GM12874 (cell line): Measurements from ENCODE around the gene OPA3.

Source experiments
- TF ChIP-seq, protein P1 (sequence below): IDR thresholded peaks from 2 replicates; pipeline ENCODE4 v1.5.1; 2011; ENCODE audit warnings: low read depth, mild to moderate bottlenecking, control low read depth, low read length, moderate library complexity; ENCODE audit not compliant: insufficient read depth

OPA3 gene

GRCh38 chr19:45584332-45585157 lies at the start of gene OPA3:
TSS of gene OPA3 (minus strand) at chr19:45584802. CDS start at chr19:45584764, 38 bp downstream.
- TF ChIP-seq, protein P1, sequence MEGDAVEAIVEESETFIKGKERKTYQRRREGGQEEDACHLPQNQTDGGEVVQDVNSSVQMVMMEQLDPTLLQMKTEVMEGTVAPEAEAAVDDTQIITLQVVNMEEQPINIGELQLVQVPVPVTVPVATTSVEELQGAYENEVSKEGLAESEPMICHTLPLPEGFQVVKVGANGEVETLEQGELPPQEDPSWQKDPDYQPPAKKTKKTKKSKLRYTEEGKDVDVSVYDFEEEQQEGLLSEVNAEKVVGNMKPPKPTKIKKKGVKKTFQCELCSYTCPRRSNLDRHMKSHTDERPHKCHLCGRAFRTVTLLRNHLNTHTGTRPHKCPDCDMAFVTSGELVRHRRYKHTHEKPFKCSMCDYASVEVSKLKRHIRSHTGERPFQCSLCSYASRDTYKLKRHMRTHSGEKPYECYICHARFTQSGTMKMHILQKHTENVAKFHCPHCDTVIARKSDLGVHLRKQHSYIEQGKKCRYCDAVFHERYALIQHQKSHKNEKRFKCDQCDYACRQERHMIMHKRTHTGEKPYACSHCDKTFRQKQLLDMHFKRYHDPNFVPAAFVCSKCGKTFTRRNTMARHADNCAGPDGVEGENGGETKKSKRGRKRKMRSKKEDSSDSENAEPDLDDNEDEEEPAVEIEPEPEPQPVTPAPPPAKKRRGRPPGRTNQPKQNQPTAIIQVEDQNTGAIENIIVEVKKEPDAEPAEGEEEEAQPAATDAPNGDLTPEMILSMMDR = no peak

DNA sequence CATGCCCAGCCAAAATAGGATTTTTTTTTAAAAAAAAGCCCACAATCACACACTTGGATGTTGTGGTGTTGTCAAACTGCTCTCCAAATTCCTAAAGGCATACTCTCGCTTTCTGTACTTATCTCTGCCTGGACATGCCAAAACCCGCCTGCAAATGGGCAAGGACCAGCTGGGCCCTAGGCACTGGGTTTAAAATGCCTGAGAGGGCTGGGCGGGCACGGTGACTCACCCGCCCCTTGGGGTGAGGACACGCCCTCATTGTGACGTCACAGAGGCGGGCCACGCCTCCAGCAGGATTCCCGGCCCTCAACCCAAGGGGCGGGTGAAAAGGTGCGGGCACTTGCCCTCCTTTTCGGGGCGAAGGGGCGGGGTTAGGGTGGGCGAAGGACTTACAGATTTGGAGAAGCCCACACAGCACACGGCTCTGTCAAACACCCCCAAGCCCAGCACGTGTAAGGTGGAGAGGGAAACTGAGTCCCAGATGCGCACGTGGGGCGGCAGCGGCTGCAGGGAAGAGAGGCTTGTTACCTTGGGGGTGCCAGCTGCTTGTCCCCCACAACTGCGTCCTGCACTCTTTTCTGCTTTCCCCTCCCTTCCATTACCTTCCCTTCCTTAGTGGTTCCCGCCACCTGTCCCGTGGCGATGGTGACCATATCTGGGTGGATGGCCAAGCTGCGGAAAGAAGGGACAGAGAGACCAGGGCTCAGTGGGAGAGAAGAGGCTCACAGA lies 48.0 kb upstream of the OPA3 start:
- TF ChIP-seq, protein P1 = no peak

DNA sequence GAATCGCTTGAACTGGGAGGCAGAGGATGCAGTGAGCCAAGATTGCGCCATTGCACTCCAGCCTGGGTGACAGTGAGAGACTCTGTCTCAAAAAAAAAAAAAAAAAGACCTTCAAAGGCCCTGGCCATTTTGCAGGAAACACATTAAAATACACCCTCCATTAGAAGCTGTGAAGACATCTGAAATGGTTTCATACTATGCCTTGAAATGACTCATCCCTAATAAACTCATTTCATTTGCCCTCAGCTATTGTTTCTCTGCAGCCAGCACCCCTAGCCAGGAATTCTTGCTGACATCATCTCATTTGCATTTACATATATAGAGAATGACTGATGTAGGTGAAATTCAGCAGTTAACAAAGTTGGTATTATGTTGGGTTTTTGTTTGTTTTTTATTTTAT lies 45.9 kb upstream of the OPA3 start:
- TF ChIP-seq, protein P1 = no peak

DNA sequence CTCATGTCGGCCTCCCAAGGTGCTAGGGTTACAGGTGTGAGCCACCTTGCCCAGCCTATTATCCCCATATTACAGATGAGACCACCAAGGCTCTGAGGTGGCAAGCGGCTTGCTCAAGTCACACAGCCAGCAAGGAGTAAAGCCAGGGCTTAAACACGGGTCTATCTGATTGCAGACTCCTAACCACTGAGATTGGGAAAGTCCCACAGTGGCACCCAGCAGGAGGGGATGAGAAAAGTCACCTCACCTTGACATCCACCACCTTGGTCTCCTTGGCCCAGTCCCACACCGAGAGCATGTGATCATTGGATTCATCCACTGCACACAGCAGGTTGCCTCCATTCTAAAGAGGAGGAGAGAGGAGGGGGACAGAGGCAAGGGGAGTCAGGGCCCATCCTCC lies 45.1 kb upstream of the OPA3 start:
- TF ChIP-seq, protein P1 = no peak

GRCh38 chr19:45623984-45624383 lies 39.4 kb upstream of the OPA3 start:
- TF ChIP-seq, protein P1 = no peak

DNA sequence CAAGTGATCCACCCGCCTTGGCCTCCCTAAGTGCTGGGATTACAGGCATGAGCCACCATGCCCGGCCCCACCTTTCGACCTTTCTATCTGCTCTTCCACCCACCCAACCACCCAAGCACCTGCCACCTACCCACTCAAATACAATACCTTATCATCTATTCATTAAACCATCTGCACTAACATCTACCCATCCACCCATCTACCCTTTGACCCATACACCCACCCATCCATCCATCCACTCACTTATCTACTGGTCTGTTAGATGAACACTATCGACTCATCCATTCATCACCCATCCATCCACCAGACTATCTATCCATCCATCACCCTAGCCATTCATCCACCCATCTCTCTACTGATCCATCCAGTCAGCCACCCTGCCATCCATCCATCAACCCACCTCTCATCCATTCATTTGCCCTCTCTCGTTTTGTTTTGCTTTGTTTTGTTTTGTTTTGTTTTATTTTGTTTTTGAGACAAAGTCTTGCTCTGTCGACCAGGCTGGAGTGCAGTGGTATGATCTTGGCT lies 37.4 kb upstream of the OPA3 start:
- TF ChIP-seq, protein P1 = no peak

- TF ChIP-seq, protein P1 = no peak
Measured at GRCh38 chr19:45621389-45621788, 36.8 kb upstream of the OPA3 start.
